ENCODE data around the gene PPFIA1. TPM values are rescaled to one million over a fixed set of nuclear protein-coding genes. Genes with fewer than 3 reads are reported as not detected.
A peak's percentile ranks its signal among the peaks of the same experiment; 100 is the strongest.

The PPFIA1 gene
- total RNA-seq, 1 donor from 2014 or later: 52.3 TPM

- Mint-ChIP-seq H3K9me3 (ENCODE audit: unreplicated experiment) (no peaks in the 10 kb centered on the region), H3K27ac (ENCODE audit: unreplicated experiment) (no peak overlapping the region), H3K4me1 (ENCODE audit: unreplicated experiment) (peaks cover 4% of the 10 kb centered on the region), H3K36me3 (ENCODE audit: low read depth, unreplicated experiment) (peaks cover 62% of the 10 kb centered on the region), H3K27me3 (ENCODE audit: unreplicated experiment) (peaks cover 15% of the 10 kb centered on the region), H3K4me3 (ENCODE audit: unreplicated experiment) (no peak overlapping the region)
- TF ChIP-seq CTCF (IDR thresholded peaks at IDR 0.05; ENCODE audit: unreplicated experiment): no peak
- no peak for DNase-seq (ENCODE audit: low spot score)
Measured at GRCh38 chr11:70422692-70423522, 152.4 kb downstream of the PPFIA1 start.

GRCh38 chr11:70423523-70424505 lies 153.3 kb downstream of the PPFIA1 start:
- TF ChIP-seq CTCF (IDR thresholded peaks at IDR 0.05; ENCODE audit: unreplicated experiment): no peak
- Mint-ChIP-seq H3K27me3 (ENCODE audit: unreplicated experiment) (peaks cover 15% of the 10 kb centered on the region), H3K4me3 (ENCODE audit: unreplicated experiment) (peak overlapping the region; percentile 74), H3K4me1 (ENCODE audit: unreplicated experiment) (peaks cover 5% of the 10 kb centered on the region), H3K9me3 (ENCODE audit: unreplicated experiment) (no peaks in the 10 kb centered on the region), H3K36me3 (ENCODE audit: low read depth, unreplicated experiment) (peaks cover 59% of the 10 kb centered on the region), H3K27ac (ENCODE audit: unreplicated experiment) (peak overlapping the region; percentile 30)
- no peak for DNase-seq (ENCODE audit: low spot score)

- peaks cover 15% of the 10 kb centered on the region for H3K27me3 Mint-ChIP-seq (ENCODE audit: unreplicated experiment)
- no peak for DNase-seq (ENCODE audit: low spot score)
- no peaks in the 10 kb centered on the region for H3K9me3 Mint-ChIP-seq (ENCODE audit: unreplicated experiment)
- peaks cover 61% of the 10 kb centered on the region for H3K36me3 Mint-ChIP-seq (ENCODE audit: low read depth, unreplicated experiment)
- no peak overlapping the region for H3K4me3 Mint-ChIP-seq (ENCODE audit: unreplicated experiment)
- H3K27ac Mint-ChIP-seq (ENCODE audit: unreplicated experiment): peak overlapping the region; percentile 24
- peaks cover 7% of the 10 kb centered on the region for H3K4me1 Mint-ChIP-seq (ENCODE audit: unreplicated experiment)
- no peak for TF ChIP-seq CTCF (IDR thresholded peaks at IDR 0.05; ENCODE audit: unreplicated experiment)
Measured at GRCh38 chr11:70424765-70425344, 154.4 kb downstream of the PPFIA1 start.

GRCh38 chr11:70427436-70427835 lies 156.9 kb downstream of the PPFIA1 start:
- H3K4me1 Mint-ChIP-seq (ENCODE audit: unreplicated experiment): peaks cover 7% of the 10 kb centered on the region
- peaks cover 53% of the 10 kb centered on the region for H3K36me3 Mint-ChIP-seq (ENCODE audit: low read depth, unreplicated experiment)
- no peak for TF ChIP-seq CTCF (IDR thresholded peaks at IDR 0.05; ENCODE audit: unreplicated experiment)
- no peak overlapping the region for H3K4me3 Mint-ChIP-seq (ENCODE audit: unreplicated experiment)
- no peaks in the 10 kb centered on the region for H3K9me3 Mint-ChIP-seq (ENCODE audit: unreplicated experiment)
- H3K27me3 Mint-ChIP-seq (ENCODE audit: unreplicated experiment): peaks cover 18% of the 10 kb centered on the region
- no peak for DNase-seq (ENCODE audit: low spot score)
- H3K27ac Mint-ChIP-seq (ENCODE audit: unreplicated experiment): no peak overlapping the region

All from endothelial cell (in vitro differentiated cells).